HG03139 (cell line): ENCODE results near the gene ITPK1.

Source experiments
- ATAC-seq: cut with Tn5 transposase; IDR thresholded peaks from one replicate; pipeline ENCODE4 v1.9.1; 2021; ENCODE audit not compliant: unreplicated experiment

ITPK1 gene

DNA sequence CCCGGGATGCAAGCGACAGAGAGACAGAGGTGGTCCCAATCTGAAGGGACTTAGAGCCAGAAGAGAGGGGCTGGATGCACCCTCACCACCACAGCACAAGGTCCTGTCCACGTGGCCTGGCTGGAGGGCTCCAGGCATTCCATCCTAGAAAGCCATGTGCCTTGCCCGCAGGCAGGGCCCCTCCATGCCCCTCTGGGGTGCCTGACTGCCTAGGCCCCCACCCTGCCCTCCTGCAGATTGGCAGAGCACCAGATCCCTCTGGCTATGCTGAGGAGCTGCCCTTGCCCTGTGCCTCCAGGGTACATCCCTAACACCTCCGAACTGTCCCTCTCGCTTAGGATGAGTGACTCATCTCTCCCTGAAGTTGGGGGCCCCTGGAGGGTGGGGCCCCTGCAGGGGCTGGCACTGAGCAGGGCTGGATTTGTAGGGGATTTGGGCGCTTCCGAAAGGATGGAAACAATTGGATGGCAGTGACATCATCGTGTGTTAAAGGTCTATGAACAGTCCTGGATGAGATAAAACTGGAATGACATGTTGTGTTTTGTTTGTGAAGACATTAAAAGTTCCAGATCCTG lies 141.8 kb downstream of the ITPK1 start:
- ATAC-seq = no peak

GRCh38 chr14:92973261-92973797 lies 142.4 kb downstream of the ITPK1 start:
- no peak for ATAC-seq

GRCh38 chr14:92971601-92972180 lies 144.0 kb downstream of the ITPK1 start:
- no peak for ATAC-seq

DNA sequence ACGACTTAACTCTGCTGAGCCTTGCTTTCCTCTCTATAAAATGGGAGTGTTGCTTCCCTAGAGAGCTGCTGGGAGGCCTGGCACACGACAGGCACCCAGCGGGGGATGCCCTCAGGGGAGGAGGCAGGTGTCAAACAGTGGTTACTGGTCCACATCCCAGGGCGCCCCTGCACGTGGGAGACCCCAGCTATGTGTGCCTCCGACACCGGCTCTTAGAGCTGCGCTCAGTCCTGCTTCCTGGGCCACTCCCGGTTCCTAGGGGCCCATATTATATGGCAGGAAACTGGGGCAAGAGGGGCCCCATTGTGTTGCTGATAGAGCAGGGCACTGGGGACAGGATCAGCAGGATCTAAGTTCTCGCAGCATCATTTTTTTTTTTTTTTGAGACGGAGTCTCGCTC lies 145.5 kb downstream of the ITPK1 start:
- ATAC-seq = no peak

GRCh38 chr14:92969871-92970270 lies 145.9 kb downstream of the ITPK1 start:
- ATAC-seq = no peak

DNA sequence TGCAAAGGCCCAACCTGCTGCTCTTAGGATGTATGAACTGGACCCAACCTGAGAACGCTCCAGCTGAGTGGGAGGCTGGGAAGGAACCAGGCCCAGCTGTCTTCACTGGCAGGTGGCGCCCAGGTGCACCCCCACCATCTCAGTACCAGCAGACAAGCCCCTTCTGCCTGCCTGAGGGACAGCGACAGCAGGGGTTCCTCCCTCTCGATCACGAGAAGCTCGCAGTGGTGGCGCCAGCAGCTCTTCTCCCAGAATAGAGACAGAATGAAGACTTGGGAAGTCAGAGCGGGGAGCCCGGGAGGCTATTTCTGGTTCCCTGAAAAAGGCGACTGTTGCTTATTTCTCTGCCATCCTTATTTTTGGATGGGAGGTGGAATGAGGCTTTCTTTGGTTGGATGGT lies 146.3 kb downstream of the ITPK1 start:
- ATAC-seq = no peak

DNA sequence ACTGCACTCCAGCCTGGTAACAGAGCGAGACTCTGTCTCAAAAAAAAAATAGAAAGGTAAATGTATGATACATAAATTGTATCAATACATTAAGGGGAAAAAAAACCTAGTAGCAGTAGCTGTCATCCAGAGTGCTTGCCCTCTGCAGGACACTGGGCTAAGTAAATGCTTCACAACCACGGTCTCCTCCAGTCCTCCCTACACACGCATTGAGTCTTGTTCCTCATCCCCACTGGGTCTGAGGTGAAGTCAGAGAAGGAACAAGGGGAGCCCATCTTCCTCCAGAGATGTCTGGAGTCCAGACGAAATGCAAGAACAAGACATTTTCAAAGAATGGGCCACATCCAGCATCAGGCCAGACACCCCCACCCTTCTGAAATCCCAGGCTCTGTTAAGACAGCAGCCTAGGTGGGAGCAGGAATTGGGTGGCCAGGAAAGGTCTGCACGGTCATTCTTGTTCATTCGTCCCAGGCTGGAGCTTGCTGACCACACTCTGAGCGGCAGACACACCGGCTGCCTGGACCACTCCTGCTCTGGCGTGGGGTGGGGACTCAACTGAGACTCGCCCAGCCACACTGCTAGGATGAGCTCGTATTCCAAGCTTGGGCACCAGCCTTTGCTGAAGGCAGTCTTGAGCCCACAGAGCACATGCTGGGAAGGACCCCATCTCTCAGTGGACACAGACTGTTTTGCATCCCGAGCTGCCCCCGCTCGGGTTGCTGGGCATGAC lies 147.3 kb downstream of the ITPK1 start:
- no peak for ATAC-seq

DNA sequence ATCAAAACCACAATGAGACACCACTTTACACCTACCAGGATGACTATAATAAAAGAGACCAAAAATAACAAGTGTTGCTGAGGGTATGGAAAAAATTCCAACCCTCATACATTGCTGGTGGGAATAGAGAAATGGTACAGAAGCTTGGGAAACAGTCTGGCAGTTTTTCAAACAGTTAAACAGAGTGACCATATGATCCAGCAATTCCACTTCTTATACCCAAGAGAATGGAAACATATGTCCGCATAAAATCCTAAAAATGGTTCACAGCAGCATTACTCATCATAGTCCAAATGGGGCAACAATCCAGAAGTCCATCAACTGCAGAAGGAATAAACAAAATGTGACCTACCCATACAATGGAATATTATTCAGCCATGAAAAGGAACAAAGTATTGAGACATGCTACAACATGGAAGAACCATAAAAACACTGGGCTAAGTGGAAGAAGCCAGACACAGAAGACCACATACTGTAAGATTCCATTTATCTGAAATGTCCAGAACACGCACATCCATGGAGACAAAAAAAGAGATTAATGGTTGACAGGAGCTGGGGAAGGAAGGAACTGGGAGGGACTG lies 148.3 kb downstream of the ITPK1 start:
- ATAC-seq = no peak

- no peak for ATAC-seq
Observed at GRCh38 chr14:92965281-92965680, 150.4 kb downstream of the ITPK1 start.

- no peak for ATAC-seq
Observed at GRCh38 chr14:92964124-92965109, 151.3 kb downstream of the ITPK1 start.

GRCh38 chr14:92963301-92964123 lies 152.2 kb downstream of the ITPK1 start:
- ATAC-seq = no peak

DNA sequence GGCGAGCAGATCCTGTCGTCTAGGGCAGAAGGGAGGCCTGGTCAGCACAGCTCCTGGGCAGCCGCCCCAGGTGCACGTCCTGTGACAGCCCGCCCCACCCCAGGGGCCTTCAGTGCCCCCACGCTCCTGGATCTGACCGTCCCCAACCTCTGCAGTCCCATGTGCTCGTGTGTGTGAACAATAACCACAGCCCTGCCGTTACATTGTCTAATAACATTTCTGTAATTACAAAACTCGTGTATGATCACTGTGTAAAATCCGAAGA lies 153.0 kb downstream of the ITPK1 start:
- no peak for ATAC-seq

DNA sequence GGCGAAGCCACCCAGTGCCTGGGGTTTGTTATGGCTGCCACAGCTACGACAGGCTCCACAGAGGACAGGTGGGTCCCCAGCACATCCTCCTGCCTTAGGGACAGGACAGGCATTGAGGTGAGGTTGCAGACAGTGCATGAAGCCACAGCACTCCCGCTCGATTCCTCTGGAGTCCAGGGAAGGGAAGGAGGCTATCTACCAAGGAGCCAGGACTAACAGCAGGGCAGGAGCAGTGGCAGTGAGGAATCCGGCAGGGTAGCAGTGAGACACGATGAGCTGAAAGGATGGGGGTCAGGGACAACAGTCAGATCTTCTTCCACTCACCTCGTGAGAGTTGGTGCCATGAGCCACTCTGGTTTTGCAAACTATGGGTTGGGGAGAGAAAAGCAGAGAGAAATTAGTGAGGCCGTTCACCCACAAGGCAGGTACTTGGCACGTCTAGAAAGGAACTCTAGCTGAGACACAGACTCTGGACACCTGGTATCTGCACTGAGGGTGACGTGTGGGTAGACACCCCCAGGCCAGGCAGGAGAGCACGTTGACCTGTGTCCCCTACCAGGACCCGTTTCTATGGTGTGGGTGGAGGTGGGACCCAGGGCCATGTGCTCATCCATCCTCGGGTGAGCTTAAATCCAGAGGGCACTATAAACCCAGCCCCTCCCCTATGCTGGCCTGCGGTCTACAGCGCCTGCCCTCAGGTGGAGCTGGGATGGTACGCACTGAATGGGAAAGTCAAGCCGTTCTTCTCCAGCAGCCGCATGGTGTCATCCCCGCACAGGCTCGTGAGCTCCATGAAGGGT lies 153.5 kb downstream of the ITPK1 start:
- no peak for ATAC-seq

DNA sequence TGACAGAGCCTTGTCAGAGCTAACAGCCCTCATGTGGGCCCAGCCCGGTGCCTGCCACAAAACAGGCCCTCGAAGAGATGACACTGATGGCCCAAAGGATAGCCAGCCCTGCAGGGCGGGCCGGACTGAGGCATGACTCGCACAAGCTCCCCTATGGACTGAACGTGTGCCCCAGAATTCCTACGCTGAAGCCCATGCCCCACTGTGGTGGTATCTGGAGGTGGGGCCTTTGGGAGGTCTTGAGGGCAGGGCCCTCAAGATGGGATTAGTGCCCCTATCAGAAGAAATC lies 154.2 kb downstream of the ITPK1 start:
- no peak for ATAC-seq

DNA sequence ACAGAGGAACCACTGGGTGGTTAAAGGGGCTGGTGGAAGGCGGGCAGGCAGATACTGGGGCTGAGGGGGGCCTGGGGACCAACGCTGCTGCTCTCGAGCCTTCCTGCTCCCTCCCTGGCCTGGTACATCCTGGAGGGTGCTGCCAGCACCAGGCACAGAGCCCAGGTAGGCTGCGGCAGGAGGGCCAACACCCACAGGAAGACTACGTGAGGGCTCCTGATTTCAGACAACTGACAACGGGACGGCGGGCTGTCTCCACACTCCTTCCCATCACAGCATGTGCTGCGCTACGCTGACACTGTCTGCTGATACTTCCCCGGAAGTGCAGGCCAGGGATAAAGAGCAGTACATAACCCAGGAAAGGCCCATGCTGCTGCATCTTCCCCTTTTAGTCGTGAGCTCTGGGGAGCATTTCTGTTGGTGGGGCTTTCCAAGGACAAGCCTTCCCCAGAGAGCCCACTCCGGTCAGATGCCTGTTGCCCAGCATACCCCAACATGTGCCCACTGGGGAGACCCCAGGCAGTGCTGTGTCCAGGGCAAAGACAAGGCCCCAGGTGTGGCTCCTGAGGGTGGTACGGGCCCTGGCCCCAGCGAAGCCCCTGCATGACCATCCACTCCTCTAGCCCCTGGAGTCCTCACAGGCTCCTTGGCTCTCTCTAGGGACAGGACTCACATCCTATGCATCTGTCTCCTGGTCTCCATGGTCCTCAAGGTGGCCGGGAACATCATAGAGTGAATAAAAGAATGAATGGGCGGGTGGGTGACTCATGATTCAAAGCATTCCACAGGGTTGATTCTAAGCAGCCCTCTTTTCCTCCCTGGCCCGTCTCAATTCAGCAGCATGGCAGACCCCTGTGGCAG lies 154.8 kb downstream of the ITPK1 start:
- no peak for ATAC-seq

- no peak for ATAC-seq
Observed at GRCh38 chr14:92959761-92960680, 155.7 kb downstream of the ITPK1 start.

DNA sequence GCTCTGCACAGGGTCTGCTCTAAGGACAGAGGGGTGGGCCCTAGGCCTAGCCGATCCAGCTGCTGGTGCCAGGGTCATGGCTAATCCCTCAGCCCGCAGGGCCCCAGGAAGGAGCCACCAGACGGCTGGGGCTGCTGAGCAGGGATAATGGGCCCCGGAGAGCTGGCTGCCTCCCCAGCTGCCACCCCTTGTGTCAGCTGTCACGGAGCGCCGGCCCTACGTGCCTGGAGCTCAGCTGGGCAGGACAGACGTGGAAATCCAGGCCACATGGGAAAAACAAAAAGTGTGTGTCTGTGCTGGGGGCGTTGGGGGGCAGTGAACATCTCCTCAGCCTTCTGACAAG lies 156.6 kb downstream of the ITPK1 start:
- ATAC-seq = no peak
